Esophagus muscularis mucosa (tissue), 4 donors: ENCODE results near the gene C19orf53. TPM values are rescaled to one million over a fixed set of nuclear protein-coding genes. Genes with fewer than 3 reads are reported as not detected.

Experiments used
- DNase-seq: peaks from one replicate; pipeline ENCODE4 v3.0.0-alpha.2; 2017; ENCODE audit errors: extremely low spot score
- H3K27ac ChIP-seq, 4 donors: fragments of 200-600 bp; sonication (generic); replicated peaks in 1 of 4; 1 replicate in 3 of 4; 2 replicates in 1 of 4; pipeline ENCODE4 v1.5.1; 2016 to 2019; ENCODE audit warnings: mild to moderate bottlenecking in 1 of 4
- H3K27me3 ChIP-seq, 4 donors: fragments of 200-600 bp; sonication (generic); one replicate each; pipeline versions ENCODE4 v1.5.1 to v1.6.0; 2016 to 2019
- H3K36me3 ChIP-seq, 4 donors: fragments of 200-600 bp; sonication (generic); one replicate each; pipeline ENCODE4 v1.5.1; 2016 to 2019
- H3K4me1 ChIP-seq, 4 donors: fragments of 200-600 bp; sonication (generic); one replicate each; pipeline ENCODE4 v1.5.1; 2016 to 2019
- H3K4me3 ChIP-seq, 4 donors: fragments of 200-600 bp; sonication (generic); 1 replicate in 2 of 4; 2 replicates in 2 of 4; pipeline ENCODE4 v1.5.1; 2016 to 2019; ENCODE audit warnings: mild to moderate bottlenecking in 4 of 4, moderate library complexity in 1 of 4
- H3K9me3 ChIP-seq, 4 donors: fragments of 200-600 bp; sonication (generic); 1 replicate in 3 of 4; 2 replicates in 1 of 4; pipeline ENCODE4 v1.5.1; 2016 to 2019
- CTCF ChIP-seq, 3 experiments: fragments of 200-600 bp in 2 of 3; fragments of 450-650 bp in 1 of 3; sonication (generic) in 2 of 3; IDR thresholded peaks; one replicate each; pipeline ENCODE4 v1.5.1; 2017 to 2019; ENCODE audit warnings: antibody characterized with exemption in 3 of 3, mild to moderate bottlenecking in 2 of 3, moderate library complexity in 1 of 3
- EP300 ChIP-seq: sonication (generic); formaldehyde crosslinking; IDR thresholded peaks from one replicate; pipeline ENCODE4 v1.6.1; 2017; ENCODE audit warnings: antibody characterized with exemption
- POLR2A ChIP-seq: fragments of 450-650 bp; IDR thresholded peaks from one replicate; pipeline ENCODE4 v1.6.1; 2017; ENCODE audit warnings: antibody characterized with exemption, moderate library complexity, mild to moderate bottlenecking, low read depth
- POLR2AphosphoS5 ChIP-seq, 2 donors: sonication (generic); formaldehyde crosslinking; IDR thresholded peaks; one replicate each; pipeline ENCODE4 v1.6.1; 2017; ENCODE audit warnings: antibody characterized with exemption in 2 of 2
- WGBS: methylation state at CpG from one replicate; pipeline ENCODE4 v1.1.5; 2018; 5-methylcytosine and 5-hydroxymethylcytosine counted together
- intact Hi-C: fragments of 100-400 bp; cut with DNase I; formaldehyde crosslinking; loops from one replicate; pipeline ENCODE4 v1.15.1; 2023
- total RNA-seq, 4 donors: library from RNA; depleted of rRNA; stranded (reverse); fragments of >200 nt; gene quantifications; one replicate each; pipeline versions ENCODE4 v1.1.0 to v1.2.1, GENCODE V29; 2016

C19orf53 gene
- total RNA-seq, 4 donors from 2014 or later: 87.4 to 168 (median 104) TPM

DNA sequence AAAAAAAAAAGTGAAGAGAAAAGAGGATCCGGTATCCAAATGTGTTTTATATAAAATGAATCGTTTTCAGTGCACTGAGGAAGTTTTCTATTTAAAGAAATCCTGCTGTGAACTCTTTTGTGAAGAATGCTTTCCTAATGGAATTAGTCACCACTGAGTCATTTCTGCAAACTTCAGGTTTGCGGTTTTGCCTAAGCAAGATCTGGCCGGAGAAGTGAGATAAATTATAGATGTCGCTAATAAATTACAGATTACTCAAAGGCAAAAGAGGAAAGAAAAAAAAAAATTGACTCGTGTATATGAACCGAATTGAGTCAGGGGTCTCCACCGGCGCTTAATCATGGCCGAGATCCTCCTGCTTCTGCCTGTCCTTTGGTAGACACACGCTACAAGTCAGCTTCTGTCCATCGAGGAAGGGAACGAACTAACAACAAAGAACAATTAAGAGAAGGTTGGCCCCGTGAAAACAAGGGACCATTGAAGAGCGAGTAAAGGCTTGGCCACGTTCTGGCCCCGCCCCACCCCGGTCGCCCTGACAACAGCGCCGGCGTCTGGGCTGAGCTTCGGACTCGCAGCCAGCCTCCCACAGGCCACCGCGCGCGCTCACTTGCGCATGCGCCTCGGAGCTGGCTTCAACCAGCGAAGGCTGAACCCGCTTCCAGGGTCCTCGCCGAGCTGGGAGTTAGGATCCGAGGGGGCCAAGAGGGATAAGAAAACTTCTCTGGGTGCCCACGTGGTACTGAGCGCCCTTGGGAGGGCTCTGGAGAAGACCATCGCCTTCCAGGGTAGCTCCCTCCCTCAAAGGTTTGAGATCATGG lies 42.9 kb upstream of the C19orf53 start:
- WGBS: under 1% methylated on average over 31 of the region's 39 CpGs
- DNase-seq: peak; percentile 96
- TF ChIP-seq CTCF (IDR thresholded peaks at IDR 0.05) (peak in 1 of 3 experiments; percentile 17), EP300 (no peak), POLR2A (no peak), POLR2AphosphoS5 (IDR thresholded peaks at IDR 0.05) (peak; percentile 80 to 95)
- peaks cover 0 to 3% (median 0%) of the 10 kb centered on the region in 4 donors for H3K36me3 ChIP-seq
- H3K4me3 ChIP-seq: peak overlapping the region; percentile 57 to 72 (median 65)
- intact Hi-C loops: no loop called here
- H3K9me3 ChIP-seq: no peaks in the 10 kb centered on the region
- peak overlapping the region; percentile 85 to 92 (median 91) for H3K27ac ChIP-seq
- no peaks in the 10 kb centered on the region for H3K27me3 ChIP-seq
- peaks cover 20 to 36% (median 29%) of the 10 kb centered on the region in 4 donors for H3K4me1 ChIP-seq

DNA sequence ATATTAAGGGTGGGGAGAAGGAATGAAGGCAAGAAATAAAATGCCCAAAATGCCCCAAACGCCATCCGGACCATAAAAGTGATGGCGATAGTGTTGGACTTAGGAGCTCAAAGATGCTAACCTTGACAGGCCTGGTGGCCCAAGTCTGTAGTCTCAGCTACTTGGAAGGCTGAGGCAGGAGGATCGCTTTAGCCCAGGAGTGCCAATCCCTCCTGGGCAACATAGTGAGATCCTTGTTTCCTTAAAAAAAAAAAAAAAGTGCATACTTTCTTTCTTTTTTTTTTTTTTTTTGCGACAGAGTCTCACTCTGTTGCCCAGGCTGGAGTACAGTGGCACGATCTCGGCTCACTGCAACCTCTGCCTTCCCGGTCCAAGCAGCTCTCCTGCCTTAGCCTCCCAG lies 41.9 kb upstream of the C19orf53 start:
- H3K4me3 ChIP-seq: peak overlapping the region in 3 of 4 donors; percentile 57 to 72 (median 70)

GRCh38 chr19:13734751-13735150 lies 39.5 kb upstream of the C19orf53 start:
- intact Hi-C loops: no loop called here
- DNase-seq: no peak
- Histone ChIP-seq H3K4me1 (peaks cover 18 to 25% (median 22%) of the 10 kb centered on the region in 4 donors), H3K27me3 (no peaks in the 10 kb centered on the region), H3K9me3 (no peaks in the 10 kb centered on the region), H3K4me3 (no peak overlapping the region), H3K27ac (no peak overlapping the region), H3K36me3 (peaks cover 0 to 6% (median 0%) of the 10 kb centered on the region in 4 donors)
- TF ChIP-seq POLR2AphosphoS5 (IDR thresholded peaks at IDR 0.05): no peak
- TF ChIP-seq EP300: no peak
- no peak for TF ChIP-seq POLR2A
- TF ChIP-seq CTCF (IDR thresholded peaks at IDR 0.05): no peak
- 92% methylated on average over 2 of the region's 2 CpGs for WGBS

More for the DNA sequence above, 41.9 kb upstream of the C19orf53 start:
- intact Hi-C loops: no loop called here
- Histone ChIP-seq H3K4me1 (peaks cover 20 to 36% (median 29%) of the 10 kb centered on the region in 4 donors), H3K27me3 (no peaks in the 10 kb centered on the region), H3K27ac (peak overlapping the region in 1 of 4 donors; percentile 85), H3K9me3 (no peaks in the 10 kb centered on the region), H3K36me3 (peaks cover 0 to 6% (median 0%) of the 10 kb centered on the region in 4 donors)
- DNase-seq: no peak
- TF ChIP-seq EP300: no peak
- no peak for TF ChIP-seq CTCF (IDR thresholded peaks at IDR 0.05)
- TF ChIP-seq POLR2AphosphoS5 (IDR thresholded peaks at IDR 0.05): no peak
- no peak for TF ChIP-seq POLR2A
- 89% methylated on average over 8 of the region's 8 CpGs for WGBS

DNA sequence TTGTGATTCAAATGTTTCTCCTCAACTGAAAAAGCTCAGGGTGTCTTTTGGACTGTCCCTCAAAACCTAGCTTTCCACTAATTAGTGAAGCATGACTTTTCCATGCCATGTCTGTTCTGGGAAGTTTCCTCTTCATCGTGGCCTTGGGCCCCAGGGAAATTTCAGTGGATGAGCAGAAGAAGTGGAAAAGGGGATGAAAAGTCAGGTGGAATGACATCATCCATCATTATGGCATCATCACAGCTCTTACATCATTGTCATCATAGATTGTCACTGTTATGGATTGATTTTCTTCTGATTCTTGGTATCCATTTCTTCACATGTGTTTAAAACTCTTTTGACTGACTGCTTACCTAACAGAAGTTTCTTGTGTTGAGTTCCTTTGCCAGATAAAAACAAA lies 36.2 kb upstream of the C19orf53 start:
- 91% methylated on average over 1 of the region's 1 CpG for WGBS
- no peaks in the 10 kb centered on the region for H3K4me1 ChIP-seq
- H3K27ac ChIP-seq: no peak overlapping the region
- DNase-seq: no peak
- H3K27me3 ChIP-seq: no peaks in the 10 kb centered on the region
- H3K4me3 ChIP-seq: no peak overlapping the region
- H3K36me3 ChIP-seq: peaks cover 0 to 6% (median 0%) of the 10 kb centered on the region in 4 donors
- intact Hi-C loops: no loop called here
- no peaks in the 10 kb centered on the region for H3K9me3 ChIP-seq
- TF ChIP-seq POLR2AphosphoS5 (IDR thresholded peaks at IDR 0.05) (no peak), EP300 (no peak), POLR2A (no peak), CTCF (IDR thresholded peaks at IDR 0.05) (no peak)
